K562 (cell line): ENCODE measurements around the gene ZFAND3. TPM values are rescaled to one million over a fixed set of nuclear protein-coding genes. Genes with fewer than 3 reads are reported as not detected.
A peak's percentile ranks its signal among the peaks of the same experiment; 100 is the strongest.

Experiments used
- ARNT ChIP-seq, 2 experiments: fragments of 450-650 bp; IDR thresholded peaks; 2 replicates each; pipeline ENCODE4 v1.6.1; 2016; ENCODE audit warnings: mild to moderate bottlenecking in 1 of 2
- ATF4 ChIP-seq: fragments of 450-650 bp; formaldehyde crosslinking; IDR thresholded peaks from 2 replicates; pipeline ENCODE4 v1.4.0; 2022; ENCODE audit warnings: mild to moderate bottlenecking, moderate library complexity
- BACH1 ChIP-seq: fragments of 200-800 bp; sonication (Bioruptor generic); IDR thresholded peaks from 2 replicates; pipeline ENCODE4 v1.6.1; 2016; ENCODE audit warnings: missing genetic modification characterization, missing compliant biosample characterization
- BRF1 ChIP-seq: IDR thresholded peaks from 3 replicates; pipeline ENCODE4 v1.6.1; 2011; ENCODE audit warnings: borderline replicate concordance, mild to moderate bottlenecking; ENCODE audit not compliant: insufficient read length; ENCODE audit errors: extremely low read depth
- DACH1 ChIP-seq: fragments of 450-650 bp; IDR thresholded peaks from 2 replicates; pipeline ENCODE4 v1.6.1; 2018; ENCODE audit not compliant: partially characterized antibody
- ELK1 ChIP-seq: sonication (generic); formaldehyde crosslinking; IDR thresholded peaks from 2 replicates; pipeline ENCODE4 v1.8.1; 2022; ENCODE audit warnings: missing genetic modification reagents
- ETV5 ChIP-seq: sonication (generic); formaldehyde crosslinking; IDR thresholded peaks from 2 replicates; pipeline ENCODE4 v1.4.0; 2020; ENCODE audit warnings: low read depth, mild to moderate bottlenecking, missing genetic modification reagents
- HMGN3 ChIP-seq: IDR thresholded peaks from 2 replicates; pipeline ENCODE4 v1.6.1; 2011; ENCODE audit warnings: borderline replicate concordance, low read depth, mild to moderate bottlenecking, mixed read lengths, low read length; ENCODE audit not compliant: insufficient read length; ENCODE audit errors: extremely low read depth
- NR1H2 ChIP-seq: sonication (generic); formaldehyde crosslinking; IDR thresholded peaks from 2 replicates; pipeline ENCODE4 v1.4.0; 2020; ENCODE audit warnings: mild to moderate bottlenecking, missing genetic modification reagents
- NR3C1 ChIP-seq: sonication (generic); formaldehyde crosslinking; IDR thresholded peaks from 2 replicates; pipeline ENCODE4 v1.8.1; 2022; ENCODE audit warnings: missing genetic modification reagents
- PTBP1 ChIP-seq: fragments of 200-400 bp; formaldehyde crosslinking; IDR thresholded peaks from 2 replicates; pipeline ENCODE4 v1.6.1; 2017; ENCODE audit warnings: low read depth, low read length
- PURB ChIP-seq: sonication (generic); formaldehyde crosslinking; IDR thresholded peaks from 2 replicates; pipeline ENCODE4 v1.9.0; 2021; ENCODE audit warnings: low read depth, mild to moderate bottlenecking, missing genetic modification reagents
- TARDBP ChIP-seq: fragments of 450-650 bp; IDR thresholded peaks from 2 replicates; pipeline ENCODE4 v1.6.1; 2016
- XRCC3 ChIP-seq: fragments of 450-650 bp; IDR thresholded peaks from 2 replicates; pipeline ENCODE4 v1.6.1; 2017; ENCODE audit warnings: mild to moderate bottlenecking, moderate library complexity
- ZBTB1 ChIP-seq: sonication (generic); formaldehyde crosslinking; IDR thresholded peaks from 2 replicates; pipeline ENCODE4 v1.8.1; 2023; ENCODE audit warnings: missing genetic modification reagents, low read depth, mild to moderate bottlenecking, borderline replicate concordance
- ZNF507 ChIP-seq: conservative IDR thresholded peaks from 2 replicates; pipeline ENCODE4 v1.6.1; 2017; ENCODE audit warnings: missing genetic modification characterization, missing compliant biosample characterization
- ZNF707 ChIP-seq: fragments of 250-450 bp; sonication (Bioruptor Pico); conservative IDR thresholded peaks from 2 replicates; pipeline ENCODE4 v1.8.0; 2022; ENCODE audit warnings: inconsistent platforms, mild to moderate bottlenecking, moderate library complexity
- polyA plus RNA-seq, 8 experiments: library from polyadenylated mRNA; depleted of rRNA in 4 of 8; stranded (reverse) in 5 of 8; unstranded in 3 of 8; fragments of >200 nt; fragmentation: Nextera tagmentation in 2 of 8; fragmentation: Illumina TruSeq in 1 of 8; extraction: Ambion mirVana in 2 of 8; extraction: Trizol in 1 of 8; gene quantifications; 2 replicates each; pipeline versions ENCODE4 v1.2.1 to v1.2.3, GENCODE V29; 2011 to 2014; ENCODE audit warnings: inconsistent platforms in 1 of 8, missing spikeins in 1 of 8
- total RNA-seq, 7 experiments: library from RNA; depleted of rRNA in 6 of 7; stranded (reverse); fragments of >200 nt in 6 of 7; fragmentation: Illumina TruSeq in 2 of 7; extraction: Trizol in 2 of 7; gene quantifications; 2 replicates each; pipeline versions ENCODE4 v1.2.1 to v1.2.3, GENCODE V29; 2011 to 2021; ENCODE audit warnings: low replicate concordance in 1 of 7
- TF ChIP-seq, protein P1 (sequence below): fragments of 200-800 bp; sonication (Bioruptor generic); IDR thresholded peaks from 2 replicates; pipeline ENCODE4 v1.6.1; 2016; ENCODE audit warnings: missing genetic modification characterization, missing compliant biosample characterization
- TF ChIP-seq, protein P2 (sequence below): fragments of 250-450 bp; sonication (Bioruptor Pico); IDR thresholded peaks from 2 replicates; pipeline ENCODE4 v1.8.0; 2022; ENCODE audit warnings: moderate library complexity, mild to moderate bottlenecking, inconsistent platforms

Gene ZFAND3
- total and polyA plus RNA-seq, 9 of the 15 experiments (the other 6 are each of a cell fraction or from before 2014, with no cell fraction given): 0.81 to 26.6 (median 11.8) TPM

DNA sequence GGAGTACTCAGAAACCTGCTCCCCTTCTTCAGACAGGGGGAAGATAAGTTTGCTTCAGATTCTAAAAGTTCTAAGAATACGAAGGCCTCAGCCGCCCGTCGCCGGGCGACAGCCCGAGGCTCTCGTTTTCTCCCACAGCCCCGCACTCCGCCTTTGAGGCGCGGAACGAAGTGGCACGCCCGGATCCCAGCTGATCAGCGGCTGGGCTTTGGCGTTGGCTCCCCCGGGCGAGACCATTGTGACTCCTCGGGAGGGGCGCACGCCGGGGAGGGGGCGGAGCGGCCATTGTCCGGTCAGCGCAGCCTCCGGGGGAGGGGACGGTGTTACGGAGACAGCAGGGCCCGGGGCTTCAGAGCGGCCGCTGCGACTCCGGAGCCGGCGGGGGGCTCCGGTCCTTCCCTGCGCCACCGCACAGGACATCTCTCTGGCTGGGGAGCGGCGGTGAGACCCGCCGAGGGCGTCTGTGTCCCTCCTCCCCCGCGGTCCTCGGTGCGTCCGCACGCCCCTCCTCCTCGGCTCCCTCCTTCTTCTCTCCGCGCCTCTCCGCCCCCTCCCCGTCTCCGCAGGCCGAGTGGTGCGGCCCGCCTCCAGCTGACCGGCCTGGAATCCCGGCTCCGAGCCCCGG, at the start of gene ZFAND3 (continued):
- TF ChIP-seq ATF4 (CRISPR knock-in tag) (no peak), PTBP1 (no peak), ZBTB1 (CRISPR knock-in tag) (no peak; the same call in 1 of the 2 replicates), ZNF707 (CRISPR knock-in tag) (no peak), DACH1 (peak; percentile 100), PURB (CRISPR knock-in tag) (no peak), BRF1 (no peak), ARNT (IDR thresholded peaks at IDR 0.05) (no peak; a peak in 1 of 4 replicates), XRCC3 (no peak), ELK1 (CRISPR knock-in tag) (no peak), NR3C1 (CRISPR knock-in tag) (no peak), NR1H2 (0 out of 2 replicates have a peak, but pooled peaks have one; percentile 46), ETV5 (CRISPR knock-in tag) (peak; percentile 49), TARDBP (peak; percentile 61), HMGN3 (peak; percentile 95), BACH1 (tag) (no peak), ZNF507 (no peak)
- TF ChIP-seq, protein P1, sequence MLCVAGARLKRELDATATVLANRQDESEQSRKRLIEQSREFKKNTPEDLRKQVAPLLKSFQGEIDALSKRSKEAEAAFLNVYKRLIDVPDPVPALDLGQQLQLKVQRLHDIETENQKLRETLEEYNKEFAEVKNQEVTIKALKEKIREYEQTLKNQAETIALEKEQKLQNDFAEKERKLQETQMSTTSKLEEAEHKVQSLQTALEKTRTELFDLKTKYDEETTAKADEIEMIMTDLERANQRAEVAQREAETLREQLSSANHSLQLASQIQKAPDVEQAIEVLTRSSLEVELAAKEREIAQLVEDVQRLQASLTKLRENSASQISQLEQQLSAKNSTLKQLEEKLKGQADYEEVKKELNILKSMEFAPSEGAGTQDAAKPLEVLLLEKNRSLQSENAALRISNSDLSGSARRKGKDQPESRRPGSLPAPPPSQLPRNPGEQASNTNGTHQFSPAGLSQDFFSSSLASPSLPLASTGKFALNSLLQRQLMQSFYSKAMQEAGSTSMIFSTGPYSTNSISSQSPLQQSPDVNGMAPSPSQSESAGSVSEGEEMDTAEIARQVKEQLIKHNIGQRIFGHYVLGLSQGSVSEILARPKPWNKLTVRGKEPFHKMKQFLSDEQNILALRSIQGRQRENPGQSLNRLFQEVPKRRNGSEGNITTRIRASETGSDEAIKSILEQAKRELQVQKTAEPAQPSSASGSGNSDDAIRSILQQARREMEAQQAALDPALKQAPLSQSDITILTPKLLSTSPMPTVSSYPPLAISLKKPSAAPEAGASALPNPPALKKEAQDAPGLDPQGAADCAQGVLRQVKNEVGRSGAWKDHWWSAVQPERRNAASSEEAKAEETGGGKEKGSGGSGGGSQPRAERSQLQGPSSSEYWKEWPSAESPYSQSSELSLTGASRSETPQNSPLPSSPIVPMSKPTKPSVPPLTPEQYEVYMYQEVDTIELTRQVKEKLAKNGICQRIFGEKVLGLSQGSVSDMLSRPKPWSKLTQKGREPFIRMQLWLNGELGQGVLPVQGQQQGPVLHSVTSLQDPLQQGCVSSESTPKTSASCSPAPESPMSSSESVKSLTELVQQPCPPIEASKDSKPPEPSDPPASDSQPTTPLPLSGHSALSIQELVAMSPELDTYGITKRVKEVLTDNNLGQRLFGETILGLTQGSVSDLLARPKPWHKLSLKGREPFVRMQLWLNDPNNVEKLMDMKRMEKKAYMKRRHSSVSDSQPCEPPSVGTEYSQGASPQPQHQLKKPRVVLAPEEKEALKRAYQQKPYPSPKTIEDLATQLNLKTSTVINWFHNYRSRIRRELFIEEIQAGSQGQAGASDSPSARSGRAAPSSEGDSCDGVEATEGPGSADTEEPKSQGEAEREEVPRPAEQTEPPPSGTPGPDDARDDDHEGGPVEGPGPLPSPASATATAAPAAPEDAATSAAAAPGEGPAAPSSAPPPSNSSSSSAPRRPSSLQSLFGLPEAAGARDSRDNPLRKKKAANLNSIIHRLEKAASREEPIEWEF (CRISPR knock-in tag): no peak
- TF ChIP-seq, protein P2, sequence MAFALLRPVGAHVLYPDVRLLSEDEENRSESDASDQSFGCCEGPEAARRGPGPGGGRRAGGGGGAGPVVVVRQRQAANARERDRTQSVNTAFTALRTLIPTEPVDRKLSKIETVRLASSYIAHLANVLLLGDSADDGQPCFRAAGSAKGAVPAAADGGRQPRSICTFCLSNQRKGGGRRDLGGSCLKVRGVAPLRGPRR (CRISPR knock-in tag): no peak
